Panc1 (cell line): ENCODE data around the gene KRT1. TPM values are rescaled to one million over a fixed set of nuclear protein-coding genes. Genes with fewer than 3 reads are reported as not detected.
"Not testable (repeated sequence)": the region's sequence is repeated elsewhere in the genome, so short reads cannot be mapped to it uniquely, and the experiment has no call there.

Experiments
- ATAC-seq: fragments of 200-7000 bp; cut with Tn5 transposase; 2 replicates; pipeline ENCODE4 v1.9.1; 2020; ENCODE audit warnings: mild to moderate bottlenecking, moderate library complexity
- BruUV-seq: library from RNA; stranded (reverse); fragments of 400-500 nt; replicated peaks from 2 replicates; lab custom pipeline; 2021; lab: Mats Ljungman, UMichigan
- CTCF ChIA-PET: fragments of 300-600 bp; sonication (Branson Sonifier 250); formaldehyde crosslinking; loops from one replicate; lab custom pipeline; 2022; ENCODE audit warnings: antibody characterized with exemption; lab: Charles Lee
- POLR2A ChIA-PET: fragments of 300-600 bp; sonication (Branson Sonifier 250); formaldehyde crosslinking; loops from one replicate; lab custom pipeline; 2022; ENCODE audit warnings: antibody characterized with exemption; lab: Charles Lee
- DNase-seq: peaks from one replicate; pipeline ENCODE4 v3.0.0-alpha.2; 2010; ENCODE audit warnings: low read depth, low spot score
- H3K27ac ChIP-seq: 2 replicates; pipeline ENCODE4 v1.5.1; 2011; ENCODE audit warnings: mild to moderate bottlenecking, low read length, inconsistent platforms
- H3K27me3 ChIP-seq: fragments of 200-500 bp; sonication (Bioruptor generic); 2 replicates; pipeline ENCODE4 v1.6.0; 2014; ENCODE audit warnings: low read length, inconsistent platforms; ENCODE audit not compliant: control insufficient read depth, insufficient read depth
- H3K36me3 ChIP-seq: fragments of 200-500 bp; sonication (Bioruptor generic); 2 replicates; pipeline ENCODE4 v1.5.1; 2014; ENCODE audit warnings: inconsistent platforms, mild to moderate bottlenecking, low read length, moderate library complexity; ENCODE audit not compliant: control insufficient read depth, insufficient read depth
- H3K4me1 ChIP-seq: 2 replicates; pipeline ENCODE4 v1.5.1; 2011; ENCODE audit warnings: inconsistent platforms, mild to moderate bottlenecking, low read length, moderate library complexity; ENCODE audit not compliant: control insufficient read depth, insufficient read depth
- H3K4me3 ChIP-seq, 2 experiments: 2 replicates each; pipeline ENCODE4 v1.5.1; 2011 to 2012; ENCODE audit warnings: low read depth in 2 of 2, low read length in 2 of 2, mild to moderate bottlenecking in 2 of 2, inconsistent platforms in 1 of 2, moderate library complexity in 1 of 2
- H3K9me3 ChIP-seq: fragments of 200-500 bp; sonication (Bioruptor generic); 2 replicates; pipeline ENCODE4 v1.5.1; 2014; ENCODE audit warnings: low read depth, mild to moderate bottlenecking, inconsistent platforms, low read length, moderate library complexity; ENCODE audit not compliant: control insufficient read depth, insufficient read depth
- CTCF ChIP-seq: fragments of 450-650 bp; IDR thresholded peaks from 2 replicates; pipeline ENCODE4 v1.5.1; 2017; ENCODE audit warnings: mild to moderate bottlenecking
- POLR2AphosphoS5 ChIP-seq: IDR thresholded peaks from 2 replicates; pipeline ENCODE4 v1.6.1; 2012; ENCODE audit warnings: mild to moderate bottlenecking, low read depth, low read length, moderate library complexity
- REST ChIP-seq, 2 experiments: IDR thresholded peaks; 2 replicates each; pipeline ENCODE4 v1.6.1; 2011 to 2012; ENCODE audit warnings: low read depth in 2 of 2, control low read depth in 1 of 2, low read length in 1 of 2, mild to moderate bottlenecking in 1 of 2, moderate library complexity in 1 of 2; ENCODE audit not compliant: insufficient read depth in 1 of 2
- SIN3A ChIP-seq: IDR thresholded peaks from 2 replicates; pipeline ENCODE4 v1.6.1; 2012; ENCODE audit warnings: low read depth, mild to moderate bottlenecking, low read length, moderate library complexity, borderline replicate concordance; ENCODE audit not compliant: insufficient read depth
- TCF7L2 ChIP-seq: IDR thresholded peaks from 2 replicates; pipeline ENCODE4 v1.6.1; 2011; ENCODE audit warnings: mild to moderate bottlenecking, low read depth, low read length, inconsistent platforms
- in situ Hi-C: cut with HindIII; loops from 2 replicates; pipeline ENCODE4 v1.10.0; 2016; ENCODE audit warnings: low sequenced_read_pairs, low pct_unique_long_range_greater_than_20kb
- intact Hi-C: fragments of 100-400 bp; cut with micrococcal nuclease; formaldehyde crosslinking; loops from one replicate; pipeline ENCODE4 v1.10.0; 2022; ENCODE audit not compliant: unreplicated experiment
- total RNA-seq: library from RNA; stranded (reverse); gene quantifications from one replicate; pipeline ENCODE4 v1.2.1, GENCODE V29; 2021; ENCODE audit not compliant: unreplicated experiment

Gene KRT1
- total RNA-seq, 1 experiment from 2014 or later, result not detected

- H3K9me3 ChIP-seq, result no peaks in the 10 kb centered on the region
- intact Hi-C loops, result no loop called here
- TF ChIP-seq CTCF, result no peak
- no peak for TF ChIP-seq TCF7L2
- no peak for TF ChIP-seq POLR2AphosphoS5
- TF ChIP-seq REST (IDR thresholded peaks at IDR 0.05; ENCODE audit: insufficient read depth in 1 of 2, low read depth in 2 of 2, low read length in 1 of 2), result no peak
- no peak for TF ChIP-seq SIN3A
- H3K4me3 ChIP-seq, result no peak overlapping the region
- no peak for DNase-seq
- ChIA-PET POLR2A (no interaction called here), CTCF (no interaction called here)
- no peaks in the 10 kb centered on the region for H3K4me1 ChIP-seq
- ATAC-seq, result no peak
- BruUV-seq, result no TSS peak
- peaks cover 36% of the 10 kb centered on the region for H3K27me3 ChIP-seq
- in situ Hi-C loops, result no loop called here
- no peak overlapping the region for H3K27ac ChIP-seq
- no peaks in the 10 kb centered on the region; the same call in 1 of the 2 replicates for H3K36me3 ChIP-seq
Observed at GRCh38 chr12:52670506-52670905, 9.7 kb downstream of the KRT1 start.

- H3K4me1 ChIP-seq, BruUV-seq, DNase-seq, CTCF ChIA-PET, H3K36me3 ChIP-seq, H3K9me3 ChIP-seq, in situ Hi-C loops, intact Hi-C loops, ATAC-seq, POLR2A ChIA-PET, H3K4me3 ChIP-seq, H3K27ac ChIP-seq: not testable (repeated sequence)
- H3K27me3 ChIP-seq, result peaks cover 39% of the 10 kb centered on the region
Observed at GRCh38 chr12:52669941-52670340, 10.3 kb downstream of the KRT1 start.

GRCh38 chr12:52669426-52669825 lies 10.8 kb downstream of the KRT1 start:
- ATAC-seq (no peak), DNase-seq (no peak)
- intact Hi-C loops (no loop called here), in situ Hi-C loops (no loop called here)
- no peaks in the 10 kb centered on the region for H3K9me3 ChIP-seq
- peaks cover 37% of the 10 kb centered on the region for H3K27me3 ChIP-seq
- H3K27ac ChIP-seq, result no peak overlapping the region
- H3K4me1 ChIP-seq, result no peaks in the 10 kb centered on the region
- H3K4me3 ChIP-seq, result no peak overlapping the region
- ChIA-PET POLR2A (no interaction called here), CTCF (interaction anchor here (1.1 kb wide), 1 partner anchor 201 kb away, joined by 3 read pairs; no protein-coding TSS in a partner anchor)
- BruUV-seq, result no TSS peak
- no peaks in the 10 kb centered on the region; the same call in 1 of the 2 replicates for H3K36me3 ChIP-seq
- TF ChIP-seq CTCF (no peak), TCF7L2 (no peak), REST (IDR thresholded peaks at IDR 0.05; ENCODE audit: insufficient read depth in 1 of 2, low read depth in 2 of 2, low read length in 1 of 2) (no peak), POLR2AphosphoS5 (no peak), SIN3A (no peak)
